ENCODE data around the gene PTPRG.

PTPRG gene

DNA sequence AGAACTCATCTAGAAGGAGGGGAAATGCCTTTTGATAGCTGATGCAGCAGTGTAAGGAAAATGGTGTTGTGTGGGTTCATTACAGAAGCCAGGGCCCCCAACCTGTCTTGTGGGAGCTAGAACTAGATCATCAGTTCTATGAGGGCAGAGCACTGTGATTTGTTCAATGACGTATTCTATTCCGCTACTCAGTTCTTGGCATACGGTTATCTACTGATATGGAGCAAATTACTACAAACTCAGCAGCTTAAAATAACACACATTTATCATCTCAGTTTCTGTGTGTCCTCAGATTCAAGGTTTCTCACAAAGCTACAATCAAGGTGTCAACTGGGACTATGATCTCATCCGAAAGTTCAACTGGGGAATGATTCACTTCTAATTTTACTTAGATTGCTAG lies 561.4 kb downstream of the PTPRG start:
- no peak overlapping the region for H3K4me3 ChIP-seq (ENCODE audit: low read depth, low read length)
- no peak for DNase-seq (ENCODE audit: low read depth)

DNA sequence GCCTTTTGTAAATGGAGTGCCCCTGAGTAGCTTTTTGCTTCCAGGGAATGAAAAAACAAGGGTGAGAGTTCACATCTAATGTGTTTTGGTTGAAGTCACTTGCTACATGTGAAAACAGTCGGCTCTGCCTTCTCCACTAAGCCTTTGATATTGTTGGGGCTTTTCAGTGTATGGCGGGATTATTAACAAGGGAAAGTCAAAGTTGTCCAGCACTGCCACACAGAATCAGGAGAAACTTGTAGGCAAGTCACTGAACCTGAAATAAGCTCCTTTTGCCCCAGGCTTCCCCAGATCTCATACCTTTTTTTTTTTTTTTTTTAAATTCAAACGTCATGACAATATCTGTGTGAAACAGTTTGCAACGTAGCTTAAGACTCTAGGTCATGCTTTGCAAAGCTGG lies 564.0 kb downstream of the PTPRG start:
- DNase-seq (ENCODE audit: low read depth), result no peak
- H3K4me3 ChIP-seq (ENCODE audit: low read depth, low read length), result no peak overlapping the region

DNA sequence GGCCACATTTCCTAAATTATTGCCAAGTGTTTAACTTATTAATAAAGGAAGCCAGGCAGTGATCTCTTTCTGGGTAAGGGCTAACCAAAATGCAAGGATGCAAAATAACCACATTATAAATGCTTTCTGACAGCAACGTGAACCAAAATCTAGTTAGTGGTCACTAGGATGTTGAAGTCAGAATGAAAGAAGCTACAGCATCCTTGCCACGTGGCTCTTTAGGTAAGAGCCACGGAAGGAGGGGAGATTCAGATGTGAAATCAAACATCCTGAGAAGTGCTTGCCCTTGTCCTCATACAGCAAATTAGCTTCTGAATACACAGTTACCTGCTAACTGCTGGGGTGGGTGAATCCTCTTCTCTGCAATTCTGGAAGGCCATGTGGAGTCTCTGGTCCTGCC lies 565.7 kb downstream of the PTPRG start:
- H3K4me3 ChIP-seq (ENCODE audit: low read depth, low read length), result no peak overlapping the region
- DNase-seq (ENCODE audit: low read depth), result no peak

DNA sequence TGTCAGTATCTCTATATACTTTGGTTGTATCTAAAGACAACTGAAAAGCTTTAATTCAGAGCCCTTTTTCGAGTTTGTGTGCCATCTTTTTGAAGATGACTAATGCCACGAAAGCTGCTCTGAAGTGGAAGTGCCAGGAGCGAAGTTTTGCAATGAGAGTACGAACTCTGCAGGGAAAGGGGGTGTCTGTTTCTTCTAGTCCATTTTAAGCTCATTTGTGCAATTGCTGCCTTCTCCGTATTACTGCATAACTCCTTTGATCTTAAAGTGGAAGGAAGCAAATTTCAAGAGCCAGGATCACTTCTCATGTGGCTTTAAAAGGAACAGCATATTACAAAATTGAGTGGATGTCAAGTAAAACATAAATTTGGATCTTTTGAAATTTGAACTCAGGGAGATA lies 566.7 kb downstream of the PTPRG start:
- DNase-seq (ENCODE audit: low read depth), result no peak
- no peak overlapping the region for H3K4me3 ChIP-seq (ENCODE audit: low read depth, low read length)

DNA sequence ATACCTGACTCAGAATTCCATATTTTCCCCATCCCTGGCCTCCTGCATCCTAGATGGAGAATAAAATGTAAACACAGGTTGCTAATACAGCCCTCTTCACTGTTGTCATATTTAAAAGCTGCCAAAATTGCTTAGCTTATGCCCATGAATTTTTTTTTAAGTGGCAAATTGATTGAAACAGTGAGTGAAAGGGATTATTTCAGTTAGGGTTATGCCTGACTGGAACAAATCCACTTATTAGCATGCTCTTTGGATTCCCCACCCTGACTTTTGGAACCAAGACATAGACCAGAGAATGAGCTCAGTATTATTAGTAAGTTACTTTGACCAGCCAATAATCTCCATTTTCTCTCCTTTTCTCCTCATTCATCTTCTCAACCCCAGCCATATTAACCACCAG lies 567.3 kb downstream of the PTPRG start:
- DNase-seq (ENCODE audit: low read depth), result no peak
- H3K4me3 ChIP-seq (ENCODE audit: low read depth, low read length), result no peak overlapping the region

DNA sequence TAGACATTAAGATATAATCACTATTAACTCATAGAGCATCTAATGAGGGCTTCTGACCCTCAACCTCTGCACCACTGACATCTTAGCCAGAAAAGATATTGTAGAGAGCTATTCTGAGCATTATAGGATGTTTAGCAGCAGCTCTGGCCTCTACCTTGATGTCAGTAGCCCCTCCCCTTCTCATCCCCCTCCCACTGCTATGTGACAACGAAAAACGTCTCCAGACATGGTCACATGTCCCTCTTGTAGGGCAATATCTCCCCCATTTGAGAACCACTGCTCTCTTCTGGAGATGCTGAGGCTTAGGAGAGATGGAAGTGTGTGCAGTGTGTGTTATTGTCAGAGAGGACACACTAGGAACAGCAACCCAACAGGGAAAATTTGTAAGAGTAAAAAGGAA lies 569.7 kb downstream of the PTPRG start:
- no peak overlapping the region for H3K4me3 ChIP-seq (ENCODE audit: low read depth, low read length)
- DNase-seq (ENCODE audit: low read depth), result no peak

DNA sequence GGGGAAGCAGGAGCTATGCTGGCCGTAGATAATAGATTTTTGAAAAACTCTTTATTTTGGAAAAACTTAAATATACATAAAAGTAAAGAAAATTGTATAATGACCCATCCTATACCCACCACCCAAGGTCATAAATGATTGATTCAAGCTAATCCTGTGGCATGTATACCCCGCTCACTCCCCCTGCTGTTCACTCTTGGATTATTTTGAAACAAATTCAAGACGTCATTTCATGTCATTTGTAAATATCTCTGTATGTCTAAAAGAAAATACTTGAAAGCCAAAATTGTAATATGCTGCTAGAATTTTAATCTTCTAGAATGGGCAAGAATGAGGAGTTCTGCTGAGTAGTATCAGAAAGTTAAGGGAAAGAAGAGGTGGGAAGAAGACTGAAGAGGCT lies 570.2 kb downstream of the PTPRG start:
- no peak overlapping the region for H3K4me3 ChIP-seq (ENCODE audit: low read depth, low read length)
- DNase-seq (ENCODE audit: low read depth), result no peak

DNA sequence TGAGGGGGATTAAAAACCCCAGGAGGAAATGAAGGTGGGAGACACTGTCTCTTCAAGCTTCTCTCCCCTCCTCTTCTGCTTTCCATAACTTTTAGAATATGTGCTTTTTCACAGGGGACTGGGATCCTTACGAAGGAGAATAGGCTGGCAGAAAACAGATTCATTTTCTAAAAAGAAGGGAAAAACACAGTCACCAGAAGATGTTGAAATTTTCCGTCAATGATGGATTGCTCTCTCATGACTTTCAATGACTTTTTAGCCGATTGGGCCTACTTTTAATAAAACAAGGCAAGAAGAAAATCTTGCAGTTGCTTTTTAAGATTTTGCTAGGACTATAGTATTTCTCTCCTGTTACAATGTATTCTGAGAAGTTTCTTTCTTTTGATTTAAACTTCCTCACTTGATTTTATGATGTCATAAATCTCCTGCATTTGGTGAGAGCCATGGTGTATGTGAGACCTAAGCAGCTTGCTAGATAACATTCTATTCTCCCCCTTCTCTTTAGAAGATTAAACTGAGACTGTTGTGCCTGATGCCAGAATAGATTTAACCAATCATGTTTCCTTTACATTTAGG lies 570.7 kb downstream of the PTPRG start:
- DNase-seq (ENCODE audit: low read depth), result no peak
- H3K4me3 ChIP-seq (ENCODE audit: low read depth, low read length), result no peak overlapping the region

DNA sequence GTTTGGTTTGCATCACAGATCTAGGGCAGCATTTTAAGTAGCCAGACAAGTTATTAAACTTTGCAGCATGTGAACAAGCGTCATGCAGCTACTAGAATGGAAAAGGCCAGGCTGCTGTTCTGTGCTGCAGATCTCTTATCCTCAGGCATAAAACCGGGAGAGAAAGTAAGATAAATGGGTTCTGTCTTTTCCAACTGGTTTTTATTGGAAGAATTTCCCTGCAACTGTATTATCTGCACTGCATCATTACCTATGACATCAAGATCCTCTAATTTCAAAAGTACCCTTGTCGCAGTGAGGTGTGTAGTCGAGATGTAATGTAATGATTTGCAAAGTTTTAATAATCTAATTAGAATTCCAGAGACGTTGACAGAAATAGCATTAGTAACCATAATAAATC lies 571.6 kb downstream of the PTPRG start:
- no peak overlapping the region for H3K4me3 ChIP-seq (ENCODE audit: low read depth, low read length)
- no peak for DNase-seq (ENCODE audit: low read depth)

DNA sequence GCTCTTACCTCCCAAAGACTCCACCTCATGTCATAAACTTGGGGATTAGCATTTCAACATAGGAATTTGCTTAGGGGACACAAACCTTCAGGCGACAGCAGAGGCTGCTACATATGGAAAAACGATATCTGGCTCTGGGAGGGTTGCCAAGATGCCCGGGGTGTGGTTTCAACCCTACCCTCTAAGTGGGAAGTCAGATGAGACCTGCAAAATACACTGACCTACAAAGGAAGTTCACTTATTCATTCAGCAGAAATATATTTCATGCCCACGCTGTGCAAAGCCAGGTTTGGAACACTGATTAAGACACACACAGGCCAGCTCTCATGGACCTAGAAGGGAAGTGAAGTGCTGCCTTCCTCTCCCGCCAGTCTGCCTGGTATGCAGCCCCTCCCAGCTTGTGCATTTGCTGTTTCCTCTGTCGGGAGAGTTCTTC lies 572.7 kb downstream of the PTPRG start:
- peak; percentile 13 for DNase-seq (ENCODE audit: low read depth)
- H3K4me3 ChIP-seq (ENCODE audit: low read depth, low read length), result no peak overlapping the region

DNA sequence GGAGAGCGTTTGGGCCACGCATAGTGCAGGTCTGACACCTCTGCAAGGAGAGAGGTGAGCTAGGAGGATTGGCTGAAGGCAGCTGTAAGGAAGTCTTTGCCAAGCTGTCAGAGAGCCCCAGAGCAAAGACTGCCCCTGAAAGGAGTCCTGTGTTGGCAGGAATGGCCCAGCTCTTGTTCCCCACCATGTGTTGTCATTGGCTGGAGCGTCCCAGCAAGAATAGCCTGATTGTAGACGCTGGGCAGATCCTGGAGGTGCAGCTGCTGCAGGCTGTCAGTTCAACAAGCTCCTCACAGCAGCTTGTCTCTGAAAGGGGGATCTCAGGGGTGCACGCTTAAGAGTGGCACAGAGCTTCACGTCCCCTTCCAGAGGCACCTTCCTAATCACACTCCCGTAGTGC lies 574.4 kb downstream of the PTPRG start:
- no peak for DNase-seq (ENCODE audit: low read depth)
- H3K4me3 ChIP-seq (ENCODE audit: low read depth, low read length), result no peak overlapping the region

DNA sequence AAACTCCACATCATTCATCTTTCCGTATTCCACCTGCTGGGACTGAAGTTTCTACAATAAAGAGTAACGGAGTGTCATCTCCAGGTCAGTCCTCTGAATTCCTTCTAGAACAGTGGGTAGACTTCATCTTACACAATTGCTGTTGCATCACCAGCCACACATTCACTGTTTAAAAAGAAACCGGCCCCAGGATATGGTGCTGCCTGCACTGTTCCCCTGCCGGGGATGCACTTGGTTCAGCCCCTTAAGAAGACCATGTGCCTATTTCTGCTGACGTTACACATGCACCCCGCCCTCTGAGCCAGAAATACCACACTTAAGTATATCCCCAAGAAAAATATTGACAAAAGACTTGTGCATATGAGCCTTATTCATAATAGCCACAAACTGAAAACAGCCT lies 578.6 kb downstream of the PTPRG start:
- DNase-seq (ENCODE audit: low read depth), result no peak
- no peak overlapping the region for H3K4me3 ChIP-seq (ENCODE audit: low read depth, low read length)

DNA sequence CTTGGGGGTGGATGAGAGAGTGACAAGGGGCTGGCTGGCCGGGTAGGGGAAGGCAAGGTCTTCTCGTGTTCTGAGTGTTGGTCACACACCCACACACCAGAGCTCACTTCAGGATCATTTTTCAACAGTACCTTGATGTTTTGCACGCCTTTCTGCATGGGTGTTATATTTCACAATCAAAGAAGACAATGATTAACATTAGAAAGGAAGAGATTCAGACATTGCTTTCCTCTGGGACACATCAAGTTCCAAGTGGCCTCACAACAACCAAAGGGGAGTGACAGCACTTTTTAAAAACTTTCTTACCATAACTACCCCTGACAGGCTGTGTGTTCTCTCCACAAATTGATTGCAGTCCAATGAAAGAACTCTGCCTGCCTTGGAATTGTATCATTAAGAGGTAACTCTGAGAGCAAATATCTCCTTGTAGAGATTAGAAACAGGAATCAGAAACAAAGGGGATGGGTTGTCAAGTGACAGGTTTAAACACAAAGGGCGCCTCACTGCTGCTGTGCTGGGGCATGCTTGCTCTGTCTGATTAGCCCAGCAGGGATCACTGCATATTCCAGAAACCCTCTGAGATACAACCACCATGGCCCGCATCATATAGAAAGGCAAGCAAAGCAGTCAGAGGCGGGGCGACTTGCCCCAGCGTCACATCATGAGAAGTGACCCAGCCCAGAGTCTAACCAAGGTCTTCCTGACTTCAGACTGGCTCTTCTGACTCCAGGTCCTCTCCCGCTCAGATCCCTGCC lies 581.1 kb downstream of the PTPRG start:
- H3K4me3 ChIP-seq (ENCODE audit: low read depth, low read length), result no peak overlapping the region
- no peak for DNase-seq (ENCODE audit: low read depth)

DNA sequence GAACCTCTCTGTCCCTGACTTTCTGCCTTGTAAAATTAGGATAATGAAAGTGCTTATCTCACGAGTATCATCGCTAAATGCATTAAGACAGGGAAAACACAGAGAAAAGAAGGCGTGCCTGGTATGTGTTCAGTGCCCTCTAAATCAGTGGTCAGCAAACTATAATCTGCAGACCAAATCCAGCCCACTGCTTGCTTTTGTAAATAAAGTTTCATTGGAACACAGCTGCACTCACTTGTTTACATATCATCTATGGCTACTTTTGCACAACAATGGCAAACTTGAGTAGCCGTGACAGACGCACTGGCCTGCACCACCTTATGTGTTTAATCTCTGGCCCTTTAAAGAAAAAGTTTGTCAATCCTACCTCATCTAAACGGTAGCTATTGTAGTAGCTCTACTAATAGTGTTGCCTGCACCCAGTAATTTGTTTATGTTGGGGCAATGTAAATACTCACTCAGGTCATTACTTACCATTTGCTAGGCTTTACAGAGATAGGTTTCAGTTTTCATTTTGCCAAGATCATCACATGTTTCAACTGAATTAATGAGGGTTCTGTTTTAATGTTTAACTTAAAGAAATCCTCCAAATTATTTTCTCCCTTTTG lies 582.6 kb downstream of the PTPRG start:
- DNase-seq (ENCODE audit: low read depth), result no peak

DNA sequence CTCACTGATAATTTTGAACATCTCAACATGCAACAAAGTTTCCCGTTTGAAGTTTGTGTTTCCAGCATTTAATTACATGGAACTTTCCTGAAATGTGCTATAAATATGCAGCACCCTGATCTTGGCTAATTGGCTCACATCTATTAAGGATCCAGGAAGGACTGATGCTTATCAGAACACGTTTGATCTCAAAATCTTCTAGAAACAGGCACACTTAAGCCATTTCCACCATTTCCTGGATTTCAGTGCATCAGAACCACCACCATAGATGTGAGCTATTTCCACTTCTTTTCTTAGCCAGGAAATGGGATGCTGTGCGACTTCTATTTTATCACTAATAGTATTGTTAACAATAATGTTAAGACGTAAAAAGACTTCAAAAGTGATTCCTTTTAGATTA lies 583.1 kb downstream of the PTPRG start:
- no peak for DNase-seq (ENCODE audit: low read depth)
- no peak overlapping the region for H3K4me3 ChIP-seq (ENCODE audit: low read depth, low read length)

More for the DNA sequence above, 582.6 kb downstream of the PTPRG start:
- no peak overlapping the region for H3K4me3 ChIP-seq (ENCODE audit: low read depth, low read length)

DNA sequence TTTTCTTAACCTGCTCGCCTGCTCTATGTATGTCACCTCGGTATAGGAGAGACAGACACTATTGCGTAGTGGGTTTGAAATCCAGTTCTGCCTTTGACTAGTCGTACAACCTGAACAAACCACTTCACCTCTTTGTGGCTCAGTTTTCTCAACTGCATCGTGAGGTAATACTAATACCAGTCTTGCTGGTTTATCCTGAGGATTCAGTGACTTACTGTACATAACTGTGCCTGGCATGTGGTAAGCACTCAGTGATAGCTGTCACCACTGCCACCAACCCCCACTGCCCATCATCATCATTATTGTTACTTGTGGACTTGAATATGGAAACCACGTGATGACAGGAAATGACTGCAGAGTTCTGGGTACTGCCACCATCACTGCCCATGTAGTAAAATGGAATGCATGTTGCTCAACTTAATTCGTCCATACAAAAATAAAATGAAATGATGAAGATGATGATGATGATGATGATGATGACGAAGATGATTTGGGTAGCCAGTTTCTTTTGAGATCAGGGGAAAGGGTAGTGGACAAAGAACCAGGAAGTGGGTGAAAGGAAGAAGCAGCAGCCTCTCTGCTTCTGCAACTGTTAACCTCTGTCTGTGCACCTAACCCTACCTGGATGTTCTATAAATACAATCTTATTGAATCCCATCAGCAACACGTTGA lies 583.9 kb downstream of the PTPRG start:
- no peak overlapping the region for H3K4me3 ChIP-seq (ENCODE audit: low read depth, low read length)
- no peak for DNase-seq (ENCODE audit: low read depth)

DNA sequence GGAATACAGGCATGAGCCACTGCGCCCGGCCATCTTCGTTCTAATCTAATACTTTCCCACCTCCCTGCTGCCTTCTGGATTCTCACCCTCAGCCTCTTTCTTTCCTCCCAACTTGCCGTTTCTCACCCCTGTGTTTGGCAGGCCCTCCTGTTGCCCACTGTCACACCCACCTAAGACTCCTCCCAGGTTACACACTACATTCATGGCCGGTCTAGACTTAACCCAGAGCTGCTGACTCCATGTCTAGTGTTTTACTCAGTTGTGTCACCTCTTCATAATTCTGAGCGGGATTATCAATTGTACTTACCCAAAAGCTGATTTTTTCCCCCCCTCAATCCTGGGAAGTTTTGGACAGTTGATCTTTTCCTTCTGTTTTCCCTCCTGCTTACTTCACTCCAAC lies 588.2 kb downstream of the PTPRG start:
- no peak overlapping the region for H3K4me3 ChIP-seq (ENCODE audit: low read depth, low read length)
- DNase-seq (ENCODE audit: low read depth), result no peak

DNA sequence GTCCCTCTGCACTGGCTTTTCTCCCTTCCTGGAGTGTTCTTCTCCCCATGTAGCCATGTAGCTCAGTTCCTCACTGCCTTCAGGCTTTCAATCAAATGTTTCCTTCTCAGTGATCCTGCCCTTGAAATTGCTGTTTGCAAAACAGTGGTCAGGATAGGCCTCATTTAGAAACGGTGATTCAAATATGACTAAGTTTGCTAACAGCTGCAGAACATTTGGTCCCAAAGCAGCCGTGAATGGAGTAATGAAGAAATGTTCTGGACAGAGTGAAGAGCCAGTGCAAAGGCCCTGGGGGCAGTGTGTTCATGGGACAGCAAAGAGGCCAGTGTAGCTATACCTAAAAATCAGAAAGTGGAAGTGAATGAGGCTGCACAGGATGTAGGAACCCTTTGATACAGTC lies 588.6 kb downstream of the PTPRG start:
- peak; percentile 63 for DNase-seq (ENCODE audit: low read depth)
- H3K4me3 ChIP-seq (ENCODE audit: low read depth, low read length), result no peak overlapping the region

DNA sequence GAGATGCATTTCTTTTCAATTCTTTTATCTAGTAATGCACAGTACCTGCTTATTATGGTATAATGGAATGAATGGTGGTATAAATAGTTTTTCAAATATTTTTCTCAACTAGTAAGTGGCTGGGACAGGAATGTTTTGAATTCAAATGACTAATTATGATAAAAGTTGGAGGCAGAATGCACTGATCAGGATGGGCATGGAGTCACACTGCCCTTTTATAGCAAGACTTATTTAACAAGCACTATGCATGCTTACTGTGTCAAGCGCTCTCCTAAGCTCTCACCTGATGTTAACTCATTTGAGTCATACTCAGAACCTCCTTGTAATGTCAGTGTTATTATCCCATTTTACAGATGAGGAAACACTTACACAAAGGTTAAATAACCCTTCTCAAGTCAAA lies 590.2 kb downstream of the PTPRG start:
- no peak for DNase-seq (ENCODE audit: low read depth)
- H3K4me3 ChIP-seq (ENCODE audit: low read depth, low read length), result no peak overlapping the region

DNA sequence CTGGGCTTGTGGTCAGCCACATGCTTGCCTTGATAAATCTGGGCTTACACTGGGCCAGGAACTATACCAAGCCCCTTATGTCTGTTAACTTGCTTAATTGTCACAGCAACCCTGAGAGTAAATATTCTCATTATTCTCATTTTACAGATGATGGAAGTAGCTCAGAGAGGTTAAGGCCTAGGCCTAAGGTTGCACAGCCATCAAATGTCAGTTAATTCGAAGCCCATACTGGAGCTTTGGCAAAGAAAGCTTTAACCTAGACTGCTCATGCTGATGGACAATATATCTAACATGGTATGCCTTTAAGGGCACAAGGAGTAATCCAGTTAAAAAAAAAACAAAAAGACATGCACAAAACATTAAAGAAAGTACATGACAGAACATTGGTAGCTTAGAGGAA lies 591.9 kb downstream of the PTPRG start:
- DNase-seq (ENCODE audit: low read depth), result no peak
- H3K4me3 ChIP-seq (ENCODE audit: low read depth, low read length), result no peak overlapping the region
